ENCODE results near the gene METTL9. TPM values are rescaled to one million over a fixed set of nuclear protein-coding genes. Genes with fewer than 3 reads are reported as not detected.

METTL9 gene
- total RNA-seq, 1 experiment from 2014 or later, result 41.4 TPM

DNA sequence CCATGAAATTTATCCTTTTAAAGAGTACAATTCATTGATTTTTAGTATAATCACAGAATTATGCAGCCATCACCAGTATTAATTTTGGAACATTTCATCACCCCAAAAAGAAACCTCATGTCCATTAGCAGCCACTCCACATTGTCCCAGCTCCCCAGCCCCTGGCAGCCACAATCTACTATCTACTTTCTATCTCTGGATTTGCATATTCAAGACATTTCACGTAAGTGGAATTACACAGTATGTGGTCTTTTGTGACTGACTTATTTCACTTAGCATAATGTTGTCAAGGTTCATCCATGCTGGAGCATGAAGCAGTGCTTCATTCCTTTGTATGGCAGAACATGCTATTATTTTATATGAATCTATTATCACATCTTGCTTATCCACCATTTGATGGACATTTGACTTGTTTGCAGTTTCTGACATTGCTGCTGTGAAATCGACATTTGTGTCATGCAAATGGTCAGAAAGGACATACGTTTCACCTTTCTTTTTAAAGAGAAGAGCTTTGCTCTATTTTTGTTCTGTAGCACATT lies 10.7 kb downstream of the METTL9 start:
- RAD21 ChIA-PET (ENCODE audit: low non-redundant PET in 1 of 2, low total read pairs in 2 of 2, uncharacterized antibody in 2 of 2, unreplicated experiment in 2 of 2), result no interaction called here
- TF ChIP-seq, protein P1, sequence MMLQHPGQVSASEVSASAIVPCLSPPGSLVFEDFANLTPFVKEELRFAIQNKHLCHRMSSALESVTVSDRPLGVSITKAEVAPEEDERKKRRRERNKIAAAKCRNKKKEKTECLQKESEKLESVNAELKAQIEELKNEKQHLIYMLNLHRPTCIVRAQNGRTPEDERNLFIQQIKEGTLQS (IDR thresholded peaks at IDR 0.05), result no peak
- TF ChIP-seq, protein P2, sequence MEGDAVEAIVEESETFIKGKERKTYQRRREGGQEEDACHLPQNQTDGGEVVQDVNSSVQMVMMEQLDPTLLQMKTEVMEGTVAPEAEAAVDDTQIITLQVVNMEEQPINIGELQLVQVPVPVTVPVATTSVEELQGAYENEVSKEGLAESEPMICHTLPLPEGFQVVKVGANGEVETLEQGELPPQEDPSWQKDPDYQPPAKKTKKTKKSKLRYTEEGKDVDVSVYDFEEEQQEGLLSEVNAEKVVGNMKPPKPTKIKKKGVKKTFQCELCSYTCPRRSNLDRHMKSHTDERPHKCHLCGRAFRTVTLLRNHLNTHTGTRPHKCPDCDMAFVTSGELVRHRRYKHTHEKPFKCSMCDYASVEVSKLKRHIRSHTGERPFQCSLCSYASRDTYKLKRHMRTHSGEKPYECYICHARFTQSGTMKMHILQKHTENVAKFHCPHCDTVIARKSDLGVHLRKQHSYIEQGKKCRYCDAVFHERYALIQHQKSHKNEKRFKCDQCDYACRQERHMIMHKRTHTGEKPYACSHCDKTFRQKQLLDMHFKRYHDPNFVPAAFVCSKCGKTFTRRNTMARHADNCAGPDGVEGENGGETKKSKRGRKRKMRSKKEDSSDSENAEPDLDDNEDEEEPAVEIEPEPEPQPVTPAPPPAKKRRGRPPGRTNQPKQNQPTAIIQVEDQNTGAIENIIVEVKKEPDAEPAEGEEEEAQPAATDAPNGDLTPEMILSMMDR (IDR thresholded peaks at IDR 0.05 in 2 of 3, conservative IDR thresholded peaks at IDR 0.05 in 1 of 3; ENCODE audit: borderline replicate concordance in 1 of 3, insufficient read depth in 1 of 3, low read depth in 2 of 3, low read length in 2 of 3), result no peak
- TF ChIP-seq ZBTB33 (IDR thresholded peaks at IDR 0.05; ENCODE audit: extremely low read depth, insufficient replicate concordance, low read length) (no peak), EGR1 (IDR thresholded peaks at IDR 0.05; ENCODE audit: low read depth) (no peak), ELF1 (IDR thresholded peaks at IDR 0.05; ENCODE audit: borderline replicate concordance, low read depth) (no peak), SIN3A (IDR thresholded peaks at IDR 0.05; ENCODE audit: low read depth) (no peak), EZH2 (IDR thresholded peaks at IDR 0.05) (no peak), SRF (IDR thresholded peaks at IDR 0.05; ENCODE audit: low read depth) (no peak), CBX3 (IDR thresholded peaks at IDR 0.05; ENCODE audit: low read depth) (no peak), ZNF274 (IDR thresholded peaks at IDR 0.05; ENCODE audit: low read depth, low read length) (no peak), JUND (IDR thresholded peaks at IDR 0.05) (no peak), YY1 (IDR thresholded peaks at IDR 0.05; ENCODE audit: extremely low read depth, insufficient replicate concordance, low read depth, low read length) (no peak), TCF7L2 (IDR thresholded peaks at IDR 0.05; ENCODE audit: borderline replicate concordance, extremely low read depth, insufficient read depth, insufficient read length) (no peak)
- no peak overlapping the region for H3K4me2 ChIP-seq (ENCODE audit: low read length)
- no peak overlapping the region for H3K27ac ChIP-seq (ENCODE audit: low read depth, low read length)
- H3K9ac ChIP-seq (ENCODE audit: low read length), result no peak overlapping the region
- DNase-seq (ENCODE audit: low read depth, low spot score) (no peak), ATAC-seq (no peak)
- H3K27me3 ChIP-seq (ENCODE audit: insufficient read depth, low read length), result no peaks in the 10 kb centered on the region
- H4K20me1 ChIP-seq (ENCODE audit: insufficient read depth), result no peaks in the 10 kb centered on the region
- H3K4me1 ChIP-seq (ENCODE audit: control insufficient read depth in 1 of 2, insufficient read depth in 2 of 2, low read length in 2 of 2), result peaks cover 0 to 5% of the 10 kb centered on the region in 2 experiments; a peak in 1 of 4 replicates
- no peak overlapping the region for H3K4me3 ChIP-seq (replicated peaks in 1 of 2; ENCODE audit: low read depth in 1 of 2, low read length in 2 of 2)
- H2AFZ ChIP-seq (ENCODE audit: low read depth, low read length, poor library complexity, severe bottlenecking), result no peak overlapping the region
- POLR2A ChIA-PET, result no interaction called here
- H3K79me2 ChIP-seq (ENCODE audit: insufficient read depth, low read length), result peaks cover 58% of the 10 kb centered on the region
- BruUV-seq (replicated peaks), result no TSS peak
- H3K9me2 ChIP-seq (ENCODE audit: insufficient read depth), result no peaks in the 10 kb centered on the region
- intact Hi-C loops (cut with micrococcal nuclease), result no loop called here
- CTCF ChIA-PET, result no interaction called here
- no peaks in the 10 kb centered on the region for H3K9me3 ChIP-seq (ENCODE audit: control insufficient read depth in 1 of 2, insufficient read depth in 1 of 2, low read depth in 1 of 2, low read length in 2 of 2)
- H3K36me3 ChIP-seq (ENCODE audit: control insufficient read depth in 1 of 2, insufficient read depth in 2 of 2, low read length in 2 of 2), result no peaks in the 10 kb centered on the region
